Colonic mucosa (tissue), 4 donors: ENCODE data around the gene GP9. TPM values are rescaled to one million over a fixed set of nuclear protein-coding genes. Genes with fewer than 3 reads are reported as not detected.
"Not testable (repeated sequence)": the region's sequence is repeated elsewhere in the genome, so short reads cannot be mapped to it uniquely, and the experiment has no call there.

Source experiments
- DNase-seq: peaks from one replicate; pipeline ENCODE4 v3.0.0-alpha.2; 2020
- H3K27ac ChIP-seq: fragments of 200-600 bp; one replicate; pipeline ENCODE4 v1.8.0; 2021
- H3K27me3 ChIP-seq: fragments of 200-600 bp; one replicate; pipeline ENCODE4 v1.8.0; 2021
- H3K36me3 ChIP-seq: fragments of 200-600 bp; one replicate; pipeline ENCODE4 v1.8.0; 2021
- H3K4me1 ChIP-seq: fragments of 200-600 bp; one replicate; pipeline ENCODE4 v1.8.0; 2021; ENCODE audit warnings: mild to moderate bottlenecking
- H3K4me3 ChIP-seq: fragments of 200-600 bp; one replicate; pipeline ENCODE4 v1.8.0; 2021
- H3K9ac ChIP-seq, 2 donors: one replicate each; pipeline ENCODE4 v1.7.0; 2013; ENCODE audit warnings: control low read depth in 2 of 2, low read depth in 2 of 2, low read length in 2 of 2
- H3K9me3 ChIP-seq: fragments of 200-600 bp; one replicate; pipeline ENCODE4 v1.8.0; 2021
- CTCF ChIP-seq: fragments of 200-600 bp; IDR thresholded peaks from one replicate; pipeline ENCODE4 v1.8.0; 2022; ENCODE audit warnings: antibody characterized with exemption, mild to moderate bottlenecking
- intact Hi-C: fragments of 100-400 bp; cut with DNase I; formaldehyde crosslinking; loops from one replicate; pipeline ENCODE4 v1.14.1; 2022
- total RNA-seq, 2 donors: library from RNA; stranded (reverse); fragmentation: NEBNext Ultra II Directional in 1 of 2; extraction: Animal tissue kit (Norgen Biotek cat#: 25700) in 1 of 2; gene quantifications; one replicate each; pipeline ENCODE4 v1.2.1, GENCODE V29; 2021
- donor health status: healthy.
- donor health status: DM: no; HTN: no; CAD: no.
- donor health status: DM: no; HTN: no; CAD: no.

The GP9 gene
- total RNA-seq, 2 donors from 2014 or later: 0.37 TPM; not detected in 1

- no peak overlapping the region for H3K27ac ChIP-seq
- no peaks in the 10 kb centered on the region for H3K4me1 ChIP-seq
- no peak for TF ChIP-seq CTCF
- no peak overlapping the region for H3K4me3 ChIP-seq
- DNase-seq: no peak
- intact Hi-C loops: no loop called here
- no peaks in the 10 kb centered on the region for H3K27me3 ChIP-seq
- H3K9ac ChIP-seq: no peak overlapping the region
- H3K36me3 ChIP-seq: peaks cover 9% of the 10 kb centered on the region
- H3K9me3 ChIP-seq: no peaks in the 10 kb centered on the region
Observed at GRCh38 chr3:129104498-129105079, 44.0 kb downstream of the GP9 start.

GRCh38 chr3:129105862-129106261 lies 45.3 kb downstream of the GP9 start:
- no peak for DNase-seq
- intact Hi-C loops: no loop called here
- Histone ChIP-seq H3K4me1 (no peaks in the 10 kb centered on the region), H3K9ac (no peak overlapping the region), H3K27ac (no peak overlapping the region), H3K4me3 (no peak overlapping the region), H3K36me3 (peaks cover 9% of the 10 kb centered on the region), H3K9me3 (no peaks in the 10 kb centered on the region), H3K27me3 (no peaks in the 10 kb centered on the region)
- TF ChIP-seq CTCF: no peak

GRCh38 chr3:129106320-129106719 lies 45.7 kb downstream of the GP9 start:
- DNase-seq: no peak
- Histone ChIP-seq H3K4me1 (no peaks in the 10 kb centered on the region), H3K27me3 (no peaks in the 10 kb centered on the region), H3K9me3 (no peaks in the 10 kb centered on the region), H3K4me3 (no peak overlapping the region), H3K9ac (no peak overlapping the region), H3K27ac (no peak overlapping the region), H3K36me3 (peaks cover 9% of the 10 kb centered on the region)
- no peak for TF ChIP-seq CTCF
- intact Hi-C loops: no loop called here

GRCh38 chr3:129106866-129107565 lies 46.4 kb downstream of the GP9 start:
- peak; percentile 59 for DNase-seq
- no peaks in the 10 kb centered on the region for H3K27me3 ChIP-seq
- H3K36me3 ChIP-seq: peaks cover 9% of the 10 kb centered on the region
- no peak overlapping the region for H3K27ac ChIP-seq
- no peaks in the 10 kb centered on the region for H3K4me1 ChIP-seq
- intact Hi-C loops: no loop called here
- peak overlapping the region in 1 of 2 donors; percentile 28 for H3K9ac ChIP-seq
- H3K9me3 ChIP-seq: no peaks in the 10 kb centered on the region
- no peak for TF ChIP-seq CTCF
- no peak overlapping the region for H3K4me3 ChIP-seq

- H3K36me3 ChIP-seq: peaks cover 9% of the 10 kb centered on the region
- H3K27me3 ChIP-seq: no peaks in the 10 kb centered on the region
- no peak overlapping the region for H3K9ac ChIP-seq
- no peak for TF ChIP-seq CTCF
- DNase-seq: no peak
- intact Hi-C loops: no loop called here
- H3K4me1 ChIP-seq: no peaks in the 10 kb centered on the region
- H3K9me3 ChIP-seq: no peaks in the 10 kb centered on the region
- no peak overlapping the region for H3K27ac ChIP-seq
- H3K4me3 ChIP-seq: no peak overlapping the region
Observed at GRCh38 chr3:129107793-129108192, 47.2 kb downstream of the GP9 start.

- H3K27me3 ChIP-seq, H3K36me3 ChIP-seq, H3K9ac ChIP-seq, H3K27ac ChIP-seq, H3K4me3 ChIP-seq, H3K9me3 ChIP-seq, DNase-seq, intact Hi-C loops, H3K4me1 ChIP-seq: not testable (repeated sequence)
Observed at GRCh38 chr3:129111076-129111780, 50.6 kb downstream of the GP9 start.
